Body of pancreas (tissue), 4 donors: ENCODE results near the gene PKIB. TPM values are rescaled to one million over a fixed set of nuclear protein-coding genes. Genes with fewer than 3 reads are reported as not detected.

Experiments used
- ATAC-seq: fragments of 150-250 bp; one replicate; pipeline ENCODE4 v1.9.1; 2016
- DNase-seq, 4 donors: peaks; one replicate each; pipeline ENCODE4 v3.0.0-alpha.2; 2019
- H3K27ac ChIP-seq, 4 donors: fragments of 200-600 bp; sonication (generic); 1 replicate in 3 of 4; 2 replicates in 1 of 4; pipeline versions ENCODE4 v1.5.1 to v1.6.1; 2016 to 2019; ENCODE audit warnings: mild to moderate bottlenecking in 1 of 4, mixed read lengths in 1 of 4, moderate library complexity in 1 of 4
- H3K27me3 ChIP-seq, 2 donors: fragments of 200-600 bp; sonication (generic); one replicate each; pipeline ENCODE4 v1.6.0; 2016; ENCODE audit warnings: mild to moderate bottlenecking in 1 of 2
- H3K36me3 ChIP-seq, 2 donors: fragments of 200-600 bp; sonication (generic); replicated peaks in 1 of 2; 2 replicates each; pipeline ENCODE4 v1.5.1; 2016; ENCODE audit warnings: low read depth in 2 of 2; ENCODE audit not compliant: insufficient read depth in 1 of 2
- H3K4me1 ChIP-seq: fragments of 200-600 bp; sonication (generic); one replicate; pipeline ENCODE4 v1.6.0; 2016
- H3K4me3 ChIP-seq, 2 donors: fragments of 200-600 bp; sonication (generic); 1 replicate in 1 of 2; 2 replicates in 1 of 2; pipeline ENCODE4 v1.5.1; 2016 to 2019
- H3K9me3 ChIP-seq, 3 donors: fragments of 200-600 bp; sonication (generic); 1 replicate in 2 of 3; 2 replicates in 1 of 3; pipeline ENCODE4 v1.5.1; 2016
- CTCF ChIP-seq, 7 experiments: fragments of 450-650 bp in 4 of 7; fragments of 200-600 bp in 3 of 7; sonication (generic) in 3 of 7; IDR thresholded peaks; one replicate each; pipeline ENCODE4 v1.5.1; 2016 to 2019; ENCODE audit warnings: antibody characterized with exemption in 7 of 7
- POLR2A ChIP-seq, 3 donors: fragments of 450-650 bp; IDR thresholded peaks; one replicate each; pipeline ENCODE4 v1.6.1; 2016; ENCODE audit warnings: antibody characterized with exemption in 3 of 3, mild to moderate bottlenecking in 2 of 3
- WGBS, 2 donors: methylation state at CpG; one replicate each; pipeline ENCODE4 v1.1.5; 2017; 5-methylcytosine and 5-hydroxymethylcytosine counted together
- intact Hi-C: fragments of 100-400 bp; cut with DNase I; formaldehyde crosslinking; loops from one replicate; pipeline ENCODE4 v1.15.1; 2023
- total RNA-seq, 2 donors: library from RNA; depleted of rRNA; stranded (reverse); fragments of >200 nt; gene quantifications; one replicate each; pipeline ENCODE4 v1.1.0, GENCODE V29; 2016

Gene PKIB
- total RNA-seq, 2 donors from 2014 or later: 13.0 TPM; not detected in 1

- ATAC-seq (no peak), DNase-seq (no peak)
- Histone ChIP-seq H3K27ac (no peak overlapping the region), H3K4me1 (no peaks in the 10 kb centered on the region), H3K27me3 (no peaks in the 10 kb centered on the region), H3K4me3 (no peak overlapping the region), H3K9me3 (no peaks in the 10 kb centered on the region), H3K36me3 (no peaks in the 10 kb centered on the region)
- WGBS, 2 donors: 78 to 79% methylated on average over 1 of the region's 1 CpG
- intact Hi-C loops: no loop called here
- TF ChIP-seq CTCF (IDR thresholded peaks at IDR 0.05) (no peak), POLR2A (IDR thresholded peaks at IDR 0.05) (no peak)
These were observed 43.2 kb upstream of the PKIB start for GRCh38 chr6:122567034-122567433.

GRCh38 chr6:122568350-122568749 is 41.9 kb upstream of the PKIB start:
- ATAC-seq (no peak), DNase-seq (no peak)
- TF ChIP-seq CTCF (IDR thresholded peaks at IDR 0.05) (no peak), POLR2A (IDR thresholded peaks at IDR 0.05) (no peak)
- H3K9me3 ChIP-seq: no peaks in the 10 kb centered on the region
- H3K27me3 ChIP-seq: no peaks in the 10 kb centered on the region
- H3K27ac ChIP-seq: no peak overlapping the region
- H3K36me3 ChIP-seq: no peaks in the 10 kb centered on the region
- no peaks in the 10 kb centered on the region for H3K4me1 ChIP-seq
- H3K4me3 ChIP-seq: no peak overlapping the region
- intact Hi-C loops: no loop called here

- no peaks in the 10 kb centered on the region for H3K9me3 ChIP-seq
- 72 to 81% methylated on average over 3 of the region's 3 CpGs for WGBS, 2 donors
- DNase-seq (no peak), ATAC-seq (no peak)
- H3K36me3 ChIP-seq: no peaks in the 10 kb centered on the region
- H3K4me3 ChIP-seq: no peak overlapping the region
- H3K27ac ChIP-seq: no peak overlapping the region
- H3K4me1 ChIP-seq: no peaks in the 10 kb centered on the region
- intact Hi-C loops: no loop called here
- TF ChIP-seq CTCF (IDR thresholded peaks at IDR 0.05) (no peak), POLR2A (IDR thresholded peaks at IDR 0.05) (no peak)
- no peaks in the 10 kb centered on the region for H3K27me3 ChIP-seq
These were observed 41.4 kb upstream of the PKIB start for GRCh38 chr6:122568797-122569221.

GRCh38 chr6:122569230-122569771 is 40.9 kb upstream of the PKIB start:
- no peak for TF ChIP-seq POLR2A (IDR thresholded peaks at IDR 0.05)
- TF ChIP-seq CTCF (IDR thresholded peaks at IDR 0.05): no peak
- no peak overlapping the region for H3K27ac ChIP-seq
- 79 to 87% methylated on average over 6 of the region's 6 CpGs for WGBS, 2 donors
- no peaks in the 10 kb centered on the region for H3K36me3 ChIP-seq
- intact Hi-C loops: no loop called here
- no peaks in the 10 kb centered on the region for H3K27me3 ChIP-seq
- no peak for DNase-seq
- no peaks in the 10 kb centered on the region for H3K9me3 ChIP-seq
- H3K4me3 ChIP-seq: no peak overlapping the region
- no peak for ATAC-seq
- no peaks in the 10 kb centered on the region for H3K4me1 ChIP-seq

- Histone ChIP-seq H3K27ac (no peak overlapping the region), H3K36me3 (no peaks in the 10 kb centered on the region), H3K9me3 (no peaks in the 10 kb centered on the region), H3K4me3 (no peak overlapping the region), H3K4me1 (no peaks in the 10 kb centered on the region), H3K27me3 (no peaks in the 10 kb centered on the region)
- 63 to 75% methylated on average over 2 of the region's 2 CpGs for WGBS, 2 donors
- ATAC-seq (no peak), DNase-seq (no peak)
- intact Hi-C loops: no loop called here
- TF ChIP-seq POLR2A (IDR thresholded peaks at IDR 0.05) (no peak), CTCF (IDR thresholded peaks at IDR 0.05) (no peak)
These were observed 38.3 kb upstream of the PKIB start for GRCh38 chr6:122571888-122572287.
